ENCODE results near the gene LEPROT.

The LEPROT gene

DNA sequence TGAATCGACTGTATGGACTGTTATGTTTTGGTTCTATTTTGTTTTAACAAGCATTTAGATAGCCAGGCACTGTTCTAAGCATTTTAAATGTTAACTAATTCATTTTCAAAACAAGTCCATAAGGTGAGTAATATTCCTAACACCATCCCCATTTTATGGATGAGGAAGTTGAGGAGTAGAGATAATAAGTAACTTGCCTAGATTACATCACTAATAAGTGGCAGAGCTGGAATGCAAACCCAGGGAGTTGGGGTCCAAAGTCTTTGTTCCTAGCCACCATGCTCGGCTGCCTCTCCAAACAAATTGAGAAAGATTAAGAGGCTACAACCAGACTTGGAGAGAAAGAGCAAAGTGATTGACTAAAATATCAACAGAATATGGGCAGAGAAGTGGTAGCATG lies 12.6 kb upstream of the LEPROT start:
- CTCF ChIA-PET: interaction anchor here (1.6 kb wide), 1 partner anchor 10 kb away, joined by 3 read pairs; no protein-coding TSS in a partner anchor
- Histone ChIP-seq H3K4me3 (ENCODE audit: low read depth, low read length) (no peak overlapping the region), H3K36me3 (ENCODE audit: control insufficient read depth in 2 of 2, insufficient read depth in 1 of 2, low read length in 2 of 2) (peaks cover 0 to 58% of the 10 kb centered on the region in 2 experiments; a peak in 1 of 3 replicates), H3K4me1 (ENCODE audit: control insufficient read depth, insufficient read depth, low read length) (no peaks in the 10 kb centered on the region), H3K27ac (ENCODE audit: extremely low read depth, low read depth, low read length) (no peak overlapping the region), H3K9me3 (ENCODE audit: control insufficient read depth, insufficient read depth, low read depth, low read length) (no peaks in the 10 kb centered on the region)
- TF ChIP-seq ZNF549 (tag by site-specific recombination; IDR thresholded peaks at IDR 0.05) (no peak), ZNF624 (tag by site-specific recombination; IDR thresholded peaks at IDR 0.05) (no peak), KLF16 (tag by site-specific recombination; IDR thresholded peaks at IDR 0.05) (no peak), ZNF341 (tag by site-specific recombination; IDR thresholded peaks at IDR 0.05; ENCODE audit: low read depth) (no peak), YY2 (tag by site-specific recombination; IDR thresholded peaks at IDR 0.05) (no peak), ZNF701 (tag by site-specific recombination; IDR thresholded peaks at IDR 0.05) (no peak), ZNF114 (tag by site-specific recombination; IDR thresholded peaks at IDR 0.05) (no peak), KLF10 (tag by site-specific recombination; IDR thresholded peaks at IDR 0.05) (no peak), ZNF175 (tag by site-specific recombination; IDR thresholded peaks at IDR 0.05) (no peak), GLIS2 (tag by site-specific recombination; IDR thresholded peaks at IDR 0.05) (no peak), ZNF274 (IDR thresholded peaks at IDR 0.05; ENCODE audit: low read length) (no peak), ZNF274 (tag by site-specific recombination; IDR thresholded peaks at IDR 0.05; ENCODE audit: borderline replicate concordance) (no peak), ZNF768 (tag by site-specific recombination; IDR thresholded peaks at IDR 0.05) (no peak), ZNF585B (tag by site-specific recombination; IDR thresholded peaks at IDR 0.05) (no peak)
- TF ChIP-seq, protein P1, sequence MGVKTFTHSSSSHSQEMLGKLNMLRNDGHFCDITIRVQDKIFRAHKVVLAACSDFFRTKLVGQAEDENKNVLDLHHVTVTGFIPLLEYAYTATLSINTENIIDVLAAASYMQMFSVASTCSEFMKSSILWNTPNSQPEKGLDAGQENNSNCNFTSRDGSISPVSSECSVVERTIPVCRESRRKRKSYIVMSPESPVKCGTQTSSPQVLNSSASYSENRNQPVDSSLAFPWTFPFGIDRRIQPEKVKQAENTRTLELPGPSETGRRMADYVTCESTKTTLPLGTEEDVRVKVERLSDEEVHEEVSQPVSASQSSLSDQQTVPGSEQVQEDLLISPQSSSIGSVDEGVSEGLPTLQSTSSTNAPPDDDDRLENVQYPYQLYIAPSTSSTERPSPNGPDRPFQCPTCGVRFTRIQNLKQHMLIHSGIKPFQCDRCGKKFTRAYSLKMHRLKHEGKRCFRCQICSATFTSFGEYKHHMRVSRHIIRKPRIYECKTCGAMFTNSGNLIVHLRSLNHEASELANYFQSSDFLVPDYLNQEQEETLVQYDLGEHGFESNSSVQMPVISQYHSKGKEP (tag by site-specific recombination; IDR thresholded peaks at IDR 0.05): no peak
- TF ChIP-seq, protein P2, sequence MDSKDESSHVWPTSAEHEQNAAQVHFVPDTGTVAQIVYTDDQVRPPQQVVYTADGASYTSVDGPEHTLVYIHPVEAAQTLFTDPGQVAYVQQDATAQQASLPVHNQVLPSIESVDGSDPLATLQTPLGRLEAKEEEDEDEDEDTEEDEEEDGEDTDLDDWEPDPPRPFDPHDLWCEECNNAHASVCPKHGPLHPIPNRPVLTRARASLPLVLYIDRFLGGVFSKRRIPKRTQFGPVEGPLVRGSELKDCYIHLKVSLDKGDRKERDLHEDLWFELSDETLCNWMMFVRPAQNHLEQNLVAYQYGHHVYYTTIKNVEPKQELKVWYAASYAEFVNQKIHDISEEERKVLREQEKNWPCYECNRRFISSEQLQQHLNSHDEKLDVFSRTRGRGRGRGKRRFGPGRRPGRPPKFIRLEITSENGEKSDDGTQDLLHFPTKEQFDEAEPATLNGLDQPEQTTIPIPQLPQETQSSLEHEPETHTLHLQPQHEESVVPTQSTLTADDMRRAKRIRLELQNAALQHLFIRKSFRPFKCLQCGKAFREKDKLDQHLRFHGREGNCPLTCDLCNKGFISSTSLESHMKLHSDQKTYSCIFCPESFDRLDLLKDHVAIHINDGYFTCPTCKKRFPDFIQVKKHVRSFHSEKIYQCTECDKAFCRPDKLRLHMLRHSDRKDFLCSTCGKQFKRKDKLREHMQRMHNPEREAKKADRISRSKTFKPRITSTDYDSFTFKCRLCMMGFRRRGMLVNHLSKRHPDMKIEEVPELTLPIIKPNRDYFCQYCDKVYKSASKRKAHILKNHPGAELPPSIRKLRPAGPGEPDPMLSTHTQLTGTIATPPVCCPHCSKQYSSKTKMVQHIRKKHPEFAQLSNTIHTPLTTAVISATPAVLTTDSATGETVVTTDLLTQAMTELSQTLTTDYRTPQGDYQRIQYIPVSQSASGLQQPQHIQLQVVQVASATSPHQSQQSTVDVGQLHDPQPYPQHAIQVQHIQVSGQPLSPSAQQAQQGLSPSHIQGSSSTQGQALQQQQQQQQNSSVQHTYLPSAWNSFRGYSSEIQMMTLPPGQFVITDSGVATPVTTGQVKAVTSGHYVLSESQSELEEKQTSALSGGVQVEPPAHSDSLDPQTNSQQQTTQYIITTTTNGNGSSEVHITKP (tag by site-specific recombination; IDR thresholded peaks at IDR 0.05): no peak
- TF ChIP-seq, protein P3, sequence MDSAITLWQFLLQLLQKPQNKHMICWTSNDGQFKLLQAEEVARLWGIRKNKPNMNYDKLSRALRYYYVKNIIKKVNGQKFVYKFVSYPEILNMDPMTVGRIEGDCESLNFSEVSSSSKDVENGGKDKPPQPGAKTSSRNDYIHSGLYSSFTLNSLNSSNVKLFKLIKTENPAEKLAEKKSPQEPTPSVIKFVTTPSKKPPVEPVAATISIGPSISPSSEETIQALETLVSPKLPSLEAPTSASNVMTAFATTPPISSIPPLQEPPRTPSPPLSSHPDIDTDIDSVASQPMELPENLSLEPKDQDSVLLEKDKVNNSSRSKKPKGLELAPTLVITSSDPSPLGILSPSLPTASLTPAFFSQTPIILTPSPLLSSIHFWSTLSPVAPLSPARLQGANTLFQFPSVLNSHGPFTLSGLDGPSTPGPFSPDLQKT (IDR thresholded peaks at IDR 0.05; ENCODE audit: borderline replicate concordance, low read depth, low read length): no peak
- TF ChIP-seq, protein P4, sequence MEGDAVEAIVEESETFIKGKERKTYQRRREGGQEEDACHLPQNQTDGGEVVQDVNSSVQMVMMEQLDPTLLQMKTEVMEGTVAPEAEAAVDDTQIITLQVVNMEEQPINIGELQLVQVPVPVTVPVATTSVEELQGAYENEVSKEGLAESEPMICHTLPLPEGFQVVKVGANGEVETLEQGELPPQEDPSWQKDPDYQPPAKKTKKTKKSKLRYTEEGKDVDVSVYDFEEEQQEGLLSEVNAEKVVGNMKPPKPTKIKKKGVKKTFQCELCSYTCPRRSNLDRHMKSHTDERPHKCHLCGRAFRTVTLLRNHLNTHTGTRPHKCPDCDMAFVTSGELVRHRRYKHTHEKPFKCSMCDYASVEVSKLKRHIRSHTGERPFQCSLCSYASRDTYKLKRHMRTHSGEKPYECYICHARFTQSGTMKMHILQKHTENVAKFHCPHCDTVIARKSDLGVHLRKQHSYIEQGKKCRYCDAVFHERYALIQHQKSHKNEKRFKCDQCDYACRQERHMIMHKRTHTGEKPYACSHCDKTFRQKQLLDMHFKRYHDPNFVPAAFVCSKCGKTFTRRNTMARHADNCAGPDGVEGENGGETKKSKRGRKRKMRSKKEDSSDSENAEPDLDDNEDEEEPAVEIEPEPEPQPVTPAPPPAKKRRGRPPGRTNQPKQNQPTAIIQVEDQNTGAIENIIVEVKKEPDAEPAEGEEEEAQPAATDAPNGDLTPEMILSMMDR (tag by site-specific recombination; IDR thresholded peaks at IDR 0.05): no peak
- POLR2A ChIA-PET: no interaction called here

DNA sequence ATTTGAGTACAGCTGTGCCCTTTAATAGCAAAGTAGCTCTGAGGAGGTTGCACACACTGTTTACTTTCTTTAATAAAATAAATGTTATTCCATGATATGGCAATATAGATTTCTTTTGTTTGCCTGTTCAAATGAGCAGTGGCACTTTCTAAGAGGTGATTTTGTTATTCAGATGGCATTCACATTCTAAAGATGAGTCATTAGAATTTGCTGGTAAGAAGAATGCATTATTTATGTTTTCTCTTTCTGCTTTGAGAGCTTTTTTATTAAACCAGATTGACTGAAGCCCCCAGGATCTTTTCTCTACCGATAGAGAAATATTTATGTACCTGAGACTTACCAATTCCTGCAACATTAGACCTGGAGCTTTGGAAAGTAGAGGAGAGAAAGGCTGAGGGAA lies 11.2 kb upstream of the LEPROT start:
- POLR2A ChIA-PET: no interaction called here
- no peak for TF ChIP-seq ZNF416 (tag by site-specific recombination; IDR thresholded peaks at IDR 0.05)
- no peak for TF ChIP-seq TRIM28 (IDR thresholded peaks at IDR 0.05; ENCODE audit: borderline replicate concordance, low read length)
- no peak for TF ChIP-seq KLF16 (tag by site-specific recombination; IDR thresholded peaks at IDR 0.05)
- TF ChIP-seq, protein P5, sequence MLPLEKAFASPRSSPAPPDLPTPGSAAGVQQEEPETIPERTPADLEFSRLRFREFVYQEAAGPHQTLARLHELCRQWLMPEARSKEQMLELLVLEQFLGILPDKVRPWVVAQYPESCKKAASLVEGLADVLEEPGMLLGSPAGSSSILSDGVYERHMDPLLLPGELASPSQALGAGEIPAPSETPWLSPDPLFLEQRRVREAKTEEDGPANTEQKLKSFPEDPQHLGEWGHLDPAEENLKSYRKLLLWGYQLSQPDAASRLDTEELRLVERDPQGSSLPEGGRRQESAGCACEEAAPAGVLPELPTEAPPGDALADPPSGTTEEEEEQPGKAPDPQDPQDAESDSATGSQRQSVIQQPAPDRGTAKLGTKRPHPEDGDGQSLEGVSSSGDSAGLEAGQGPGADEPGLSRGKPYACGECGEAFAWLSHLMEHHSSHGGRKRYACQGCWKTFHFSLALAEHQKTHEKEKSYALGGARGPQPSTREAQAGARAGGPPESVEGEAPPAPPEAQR (tag by site-specific recombination; IDR thresholded peaks at IDR 0.05): no peak
- no peak for TF ChIP-seq ZNF768 (tag by site-specific recombination; IDR thresholded peaks at IDR 0.05)
- TF ChIP-seq, protein P6, sequence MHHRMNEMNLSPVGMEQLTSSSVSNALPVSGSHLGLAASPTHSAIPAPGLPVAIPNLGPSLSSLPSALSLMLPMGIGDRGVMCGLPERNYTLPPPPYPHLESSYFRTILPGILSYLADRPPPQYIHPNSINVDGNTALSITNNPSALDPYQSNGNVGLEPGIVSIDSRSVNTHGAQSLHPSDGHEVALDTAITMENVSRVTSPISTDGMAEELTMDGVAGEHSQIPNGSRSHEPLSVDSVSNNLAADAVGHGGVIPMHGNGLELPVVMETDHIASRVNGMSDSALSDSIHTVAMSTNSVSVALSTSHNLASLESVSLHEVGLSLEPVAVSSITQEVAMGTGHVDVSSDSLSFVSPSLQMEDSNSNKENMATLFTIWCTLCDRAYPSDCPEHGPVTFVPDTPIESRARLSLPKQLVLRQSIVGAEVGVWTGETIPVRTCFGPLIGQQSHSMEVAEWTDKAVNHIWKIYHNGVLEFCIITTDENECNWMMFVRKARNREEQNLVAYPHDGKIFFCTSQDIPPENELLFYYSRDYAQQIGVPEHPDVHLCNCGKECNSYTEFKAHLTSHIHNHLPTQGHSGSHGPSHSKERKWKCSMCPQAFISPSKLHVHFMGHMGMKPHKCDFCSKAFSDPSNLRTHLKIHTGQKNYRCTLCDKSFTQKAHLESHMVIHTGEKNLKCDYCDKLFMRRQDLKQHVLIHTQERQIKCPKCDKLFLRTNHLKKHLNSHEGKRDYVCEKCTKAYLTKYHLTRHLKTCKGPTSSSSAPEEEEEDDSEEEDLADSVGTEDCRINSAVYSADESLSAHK (tag by site-specific recombination; IDR thresholded peaks at IDR 0.05): no peak
- H3K4me1 ChIP-seq (ENCODE audit: control insufficient read depth, insufficient read depth, low read length): no peaks in the 10 kb centered on the region
- CTCF ChIA-PET: interaction anchor here (1.6 kb wide), 1 partner anchor 9 kb away, joined by 3 read pairs; no protein-coding TSS in a partner anchor
- no peak overlapping the region for H3K27ac ChIP-seq (ENCODE audit: extremely low read depth, low read depth, low read length)
- H3K9me3 ChIP-seq (ENCODE audit: control insufficient read depth, insufficient read depth, low read depth, low read length): no peaks in the 10 kb centered on the region
- H3K36me3 ChIP-seq (ENCODE audit: control insufficient read depth in 2 of 2, insufficient read depth in 1 of 2, low read length in 2 of 2): peaks cover 0 to 58% of the 10 kb centered on the region in 2 experiments; a peak in 1 of 3 replicates
- H3K4me3 ChIP-seq (ENCODE audit: low read depth, low read length): no peak overlapping the region

Measured in HEK293 (cell line).